Heart right ventricle (tissue), 16 donors: ENCODE data around the gene KCNC1. TPM values are rescaled to one million over a fixed set of nuclear protein-coding genes. Genes with fewer than 3 reads are reported as not detected.

Experiments
- ATAC-seq, 8 donors: fragments of 200-7000 bp; cut with Tn5 transposase; one replicate each; pipeline ENCODE4 v1.9.1; 2020; ENCODE audit warnings: mild to moderate bottlenecking in 8 of 8, moderate library complexity in 8 of 8, moderate number of reproducible peaks in 1 of 8
- DNase-seq, 2 donors: peaks; one replicate each; pipeline ENCODE4 v3.0.0-alpha.2; 2020
- H3K27ac ChIP-seq, 10 donors: fragments of 200-600 bp; sonication (generic) in 2 of 10; one replicate each; pipeline versions ENCODE4 v1.5.0 to v1.8.0; 2020 to 2022; ENCODE audit warnings: mild to moderate bottlenecking in 3 of 10
- H3K27me3 ChIP-seq, 7 donors: fragments of 200-600 bp; one replicate each; pipeline ENCODE4 v1.8.0; 2021 to 2022; ENCODE audit warnings: mild to moderate bottlenecking in 2 of 7
- H3K36me3 ChIP-seq, 9 donors: fragments of 200-600 bp; sonication (generic) in 1 of 9; one replicate each; pipeline versions ENCODE4 v1.5.0 to v1.8.0; 2020 to 2022; ENCODE audit warnings: mild to moderate bottlenecking in 2 of 9
- H3K4me1 ChIP-seq, 9 donors: fragments of 200-600 bp; sonication (generic) in 1 of 9; one replicate each; pipeline versions ENCODE4 v1.5.0 to v1.8.0; 2020 to 2022; ENCODE audit warnings: mild to moderate bottlenecking in 4 of 9
- H3K4me3 ChIP-seq, 10 donors: fragments of 200-600 bp; sonication (generic) in 2 of 10; one replicate each; pipeline versions ENCODE4 v1.5.0 to v1.8.0; 2020 to 2022; ENCODE audit warnings: mild to moderate bottlenecking in 7 of 10, moderate library complexity in 2 of 10
- H3K9me3 ChIP-seq, 11 donors: fragments of 200-600 bp in 10 of 11; sonication (generic) in 2 of 11; one replicate each; pipeline versions ENCODE4 v1.5.0 to v1.8.0; 2013 to 2022; ENCODE audit warnings: mild to moderate bottlenecking in 2 of 11, control low read depth in 1 of 11, moderate library complexity in 1 of 11
- CTCF ChIP-seq, 9 donors: fragments of 200-600 bp; sonication (generic) in 2 of 9; IDR thresholded peaks; one replicate each; pipeline versions ENCODE4 v1.5.0 to v1.8.0; 2021 to 2022; ENCODE audit warnings: antibody characterized with exemption in 9 of 9, mild to moderate bottlenecking in 5 of 9, moderate library complexity in 1 of 9
- WGBS, 2 donors: extraction: QIAGEN DNeasy Blood & Tissue Kit; methylation state at CpG; one replicate each; pipeline ENCODE4 v1.1.7; 2013; ENCODE audit warnings: inconsistent platforms in 1 of 2; 5-methylcytosine and 5-hydroxymethylcytosine counted together
- intact Hi-C, 10 donors: fragments of 100-400 bp; cut with DNase I; formaldehyde crosslinking; loops; one replicate each; pipeline versions ENCODE4 v1.11.1 to v1.14.2; 2022
- polyA plus RNA-seq, 2 donors: library from polyadenylated mRNA; stranded (reverse); fragments of 200-250 nt; gene quantifications; one replicate each; pipeline ENCODE4 v1.2.3, GENCODE V29; 2013
- total RNA-seq, 10 donors: library from RNA; stranded (reverse); fragmentation: NEBNext Ultra II Directional in 3 of 10; extraction: Animal tissue kit (Norgen Biotek cat#: 25700) in 3 of 10; gene quantifications; one replicate each; pipeline versions ENCODE4 v1.2.1 to v1.2.4, GENCODE V29; 2021 to 2023
- donor health status: Arrhythmogenic right ventricular cardiomyopathy.
- donor health status: ischemic (EF 13 %, LVEDD 7.1; RV severe dilation, severe dysfunction).
- donor health status: healthy with polysubstance abuse.
- donor health status: DM: no; HTN: yes; CAD: no.
- donor health status: DM: no; HTN: no; CAD: no.
- donor health status: ischemic (EF 25% LVEDD 6.9; RV normal size, moderate dysfunction).
- donor health status: ischemic (EF 25% LVEDD 5.7; RV mildly dilated, moderate dysfunction).
- donor health status: healthy.
- donor health status: DM: yes; HTN: yes; CAD: no.
- donor health status: Ischemic cardiomyopathy.
- donor health status: ischemic (EF 35%, LVEDD 5.7; RV mildly dilated, moderate dysfunction).
- donor health status: nonischemic (EF 11% LVEDD 7.7; RV severe dilation, severe dysfunction).
- donor health status: DM: yes; HTN: yes; CAD: no.
- donor health status: PGD.
- donor health status: ischemic (EF 29% LVEDD 5.4; RV normal size, mild dysfunction).
- donor health status: nonischemic (EF 23%, LVEDD 6.1; RV moderate dilation, normal function).

The KCNC1 gene
- total and polyA plus RNA-seq, 12 donors, result 0.04 to 0.09 (median 0.06) TPM; not detected in 8

- 91 to 93% methylated on average over 5 of the region's 5 CpGs for WGBS, 2 donors
- intact Hi-C loops, result loop anchor here in 1 of 10 donors (5.0 kb wide), 1 partner anchor 55 kb away; no protein-coding TSS in a partner anchor
- Histone ChIP-seq H3K4me1 (peaks cover 3 to 39% (median 14%) of the 10 kb centered on the region in 9 donors), H3K9me3 (no peaks in the 10 kb centered on the region), H3K36me3 (no peaks in the 10 kb centered on the region), H3K27me3 (no peaks in the 10 kb centered on the region), H3K27ac (no peak overlapping the region), H3K4me3 (no peak overlapping the region)
- ATAC-seq (no peak), DNase-seq (no peak)
- TF ChIP-seq CTCF (IDR thresholded peaks at IDR 0.05), result peak in 2 of 9 donors; percentile 13 to 17
Measured at GRCh38 chr11:17827006-17827405, 92.4 kb downstream of the KCNC1 start.

- no peak overlapping the region for H3K4me3 ChIP-seq
- no peaks in the 10 kb centered on the region for H3K36me3 ChIP-seq
- intact Hi-C loops, result loop anchor here in 1 of 10 donors (5.0 kb wide), 1 partner anchor 56 kb away; no protein-coding TSS in a partner anchor
- H3K9me3 ChIP-seq, result no peaks in the 10 kb centered on the region
- DNase-seq (peak; percentile 37 to 44), ATAC-seq (peak; percentile 78 to 98 (median 96))
- H3K27me3 ChIP-seq, result no peaks in the 10 kb centered on the region
- no peak for TF ChIP-seq CTCF (IDR thresholded peaks at IDR 0.05)
- peaks cover 0 to 26% (median under 1%) of the 10 kb centered on the region in 9 donors for H3K4me1 ChIP-seq
- H3K27ac ChIP-seq, result peak overlapping the region in 5 of 10 donors; percentile 1 to 56 (median 19)
- WGBS, 2 donors, result 65 to 73% methylated on average over 9 of the region's 9 CpGs
Measured at GRCh38 chr11:17828311-17828751, 93.8 kb downstream of the KCNC1 start.

- no peak for TF ChIP-seq CTCF (IDR thresholded peaks at IDR 0.05)
- H3K27ac ChIP-seq, result no peak overlapping the region
- DNase-seq (no peak), ATAC-seq (no peak)
- no peaks in the 10 kb centered on the region for H3K36me3 ChIP-seq
- H3K4me3 ChIP-seq, result no peak overlapping the region
- no peaks in the 10 kb centered on the region for H3K9me3 ChIP-seq
- no peaks in the 10 kb centered on the region for H3K27me3 ChIP-seq
- intact Hi-C loops, result no loop called here
- 97 to 100% methylated on average over 1 of the region's 1 CpG for WGBS, 2 donors
- peaks cover 0 to 26% (median 0%) of the 10 kb centered on the region in 9 donors for H3K4me1 ChIP-seq
Measured at GRCh38 chr11:17831228-17831627, 96.6 kb downstream of the KCNC1 start.

GRCh38 chr11:17831883-17832282 is 97.3 kb downstream of the KCNC1 start:
- Histone ChIP-seq H3K9me3 (no peaks in the 10 kb centered on the region), H3K4me1 (peaks cover 0 to 26% (median 0%) of the 10 kb centered on the region in 9 donors), H3K36me3 (no peaks in the 10 kb centered on the region), H3K27ac (no peak overlapping the region), H3K27me3 (no peaks in the 10 kb centered on the region), H3K4me3 (no peak overlapping the region)
- WGBS, 2 donors, result 93 to 95% methylated on average over 3 of the region's 3 CpGs
- intact Hi-C loops, result no loop called here
- DNase-seq (no peak), ATAC-seq (no peak)
- no peak for TF ChIP-seq CTCF (IDR thresholded peaks at IDR 0.05)

Other genes starting within 250 kb of the KCNC1 start
- 1 to 10 TPM in 1 of 10 donors, under 1 TPM in 1, not detected in 8; 0.97 to 1.9 TPM for gene USH1C, start 190.4 kb upstream of the KCNC1 start, total RNA-seq
- gene USH1C, start 190.4 kb upstream of the KCNC1 start, polyA plus RNA-seq, result under 1 TPM in 1 of 2 donors, not detected in 1; 0.22 TPM
- not detected for gene OTOG, start 187.5 kb upstream of the KCNC1 start, total RNA-seq
- not detected for gene OTOG, start 187.5 kb upstream of the KCNC1 start, polyA plus RNA-seq
- under 1 TPM in 1 of 10 donors, not detected in 9; 0.20 TPM for gene MYOD1, start 15.2 kb upstream of the KCNC1 start, total RNA-seq
- not detected for gene MYOD1, start 15.2 kb upstream of the KCNC1 start, polyA plus RNA-seq